Endothelial cell of umbilical vein (primary cell): ENCODE measurements around the gene LRRC23. TPM values are rescaled to one million over a fixed set of nuclear protein-coding genes. Genes with fewer than 3 reads are reported as not detected.

Source experiments
- BruUV-seq: library from RNA; stranded (reverse); fragments of 400-500 nt; replicated peaks from 2 replicates; lab custom pipeline; 2021; lab: Mats Ljungman, UMichigan
- CTCF ChIA-PET: fragments of 300-600, 350-600 bp; sonication (Branson Sonifier 250); formaldehyde crosslinking; loops from one replicate; lab custom pipeline; 2021; ENCODE audit warnings: antibody characterized with exemption, inconsistent platforms; lab: Charles Lee
- POLR2A ChIA-PET: fragments of 300-600, 350-600 bp; sonication (Branson Sonifier 250); formaldehyde crosslinking; loops from one replicate; lab custom pipeline; 2021; ENCODE audit warnings: antibody characterized with exemption, inconsistent platforms; lab: Charles Lee
- DNase-seq: peaks from one replicate; pipeline ENCODE4 v3.0.0-alpha.2; 2011; ENCODE audit warnings: low read depth, low spot score
- FAIRE-seq: peaks from 2 replicates; lab custom pipeline; 2011; peaks lifted over from hg19 to GRCh38; lab: Jason Lieb, UNC
- H2AFZ ChIP-seq: 2 replicates; pipeline ENCODE4 v1.6.0; 2012; ENCODE audit warnings: low read depth, low read length, control low read depth, inconsistent platforms
- H3K27ac ChIP-seq: 2 replicates; pipeline ENCODE4 v1.5.1; 2011; ENCODE audit warnings: low read depth, mild to moderate bottlenecking, control low read depth, low read length, moderate library complexity; ENCODE audit not compliant: insufficient read depth
- H3K27me3 ChIP-seq, 2 experiments: 2 replicates each; pipeline versions ENCODE4 v1.6.0 to v1.6.1; 2011; ENCODE audit warnings: low read length in 2 of 2, mixed read lengths in 1 of 2; ENCODE audit not compliant: control insufficient read depth in 2 of 2, insufficient read depth in 2 of 2
- H3K36me3 ChIP-seq, 2 experiments: 2 replicates in 1 of 2; 3 replicates in 1 of 2; pipeline ENCODE4 v1.5.1; 2011; ENCODE audit warnings: low read length in 2 of 2, mild to moderate bottlenecking in 1 of 2, moderate library complexity in 1 of 2; ENCODE audit not compliant: control insufficient read depth in 2 of 2, insufficient read depth in 2 of 2; ENCODE audit errors: extremely low read depth in 1 of 2
- H3K4me1 ChIP-seq: 3 replicates; pipeline ENCODE4 v1.5.1; 2011; ENCODE audit warnings: mild to moderate bottlenecking, low read length; ENCODE audit not compliant: control insufficient read depth, insufficient read depth; ENCODE audit errors: extremely low read depth
- H3K4me2 ChIP-seq: 2 replicates; pipeline ENCODE4 v1.6.1; 2011; ENCODE audit warnings: low read length, control low read depth, mixed read lengths; ENCODE audit not compliant: insufficient read depth
- H3K4me3 ChIP-seq, 3 experiments: fragments of 200-600 bp in 1 of 3; sonication (generic), shearing (Covaris generic) in 1 of 3; replicated peaks in 1 of 3; 2 replicates each; pipeline ENCODE4 v1.5.1; 2011 to 2016; ENCODE audit warnings: control low read depth in 3 of 3, low read length in 3 of 3, mild to moderate bottlenecking in 2 of 3, inconsistent platforms in 1 of 3, low read depth in 1 of 3, moderate library complexity in 1 of 3; ENCODE audit not compliant: insufficient read depth in 1 of 3
- H3K79me2 ChIP-seq: 2 replicates; pipeline ENCODE4 v1.6.0; 2012; ENCODE audit warnings: low read length, inconsistent platforms; ENCODE audit not compliant: control insufficient read depth, insufficient read depth
- H3K9ac ChIP-seq: replicated peaks from 2 replicates; pipeline ENCODE3; 2011; ENCODE audit warnings: low read length, control low read depth; ENCODE audit not compliant: insufficient read depth; ENCODE audit errors: extremely low read depth
- H3K9me1 ChIP-seq: replicated peaks from 3 replicates; pipeline ENCODE4 v1.6.0; 2011; ENCODE audit warnings: mild to moderate bottlenecking, low read length; ENCODE audit not compliant: control insufficient read depth, insufficient read depth; ENCODE audit errors: extremely low read depth
- H3K9me3 ChIP-seq: replicated peaks from 2 replicates; pipeline ENCODE4 v1.5.1; 2012; ENCODE audit warnings: low read length, inconsistent platforms; ENCODE audit not compliant: control insufficient read depth, insufficient read depth
- H4K20me1 ChIP-seq: replicated peaks from 2 replicates; pipeline ENCODE3; 2011; ENCODE audit warnings: mild to moderate bottlenecking, low read length; ENCODE audit not compliant: control insufficient read depth, insufficient read depth; ENCODE audit errors: extremely low read depth
- EZH2 ChIP-seq: IDR thresholded peaks from 2 replicates; pipeline ENCODE4 v1.6.1; 2012; ENCODE audit warnings: borderline replicate concordance, low read depth, mild to moderate bottlenecking, moderate library complexity, low read length, inconsistent platforms; ENCODE audit not compliant: severe bottlenecking
- FOS ChIP-seq: IDR thresholded peaks from 2 replicates; pipeline ENCODE4 v1.6.1; 2011; ENCODE audit warnings: mild to moderate bottlenecking, low read length, moderate library complexity, borderline replicate concordance; ENCODE audit not compliant: insufficient read depth
- GATA2 ChIP-seq: IDR thresholded peaks from 2 replicates; pipeline ENCODE4 v1.7.0; 2011; ENCODE audit warnings: low read depth, mild to moderate bottlenecking, moderate library complexity, mixed read lengths, low read length; ENCODE audit not compliant: insufficient read length, insufficient read depth
- JUN ChIP-seq: IDR thresholded peaks from 2 replicates; pipeline ENCODE4 v1.6.1; 2011; ENCODE audit warnings: borderline replicate concordance, low read depth; ENCODE audit not compliant: insufficient read length, insufficient read depth
- MYC ChIP-seq: IDR thresholded peaks from one replicate; pipeline ENCODE4 v1.6.1; 2011; ENCODE audit warnings: mild to moderate bottlenecking, low read depth, low read length
- POLR2A ChIP-seq: IDR thresholded peaks from 2 replicates; pipeline ENCODE4 v1.6.1; 2012; ENCODE audit warnings: low read depth, mild to moderate bottlenecking, control low read depth, low read length
- POLR2AphosphoS5 ChIP-seq: IDR thresholded peaks from 2 replicates; pipeline ENCODE4 v1.6.1; 2012; ENCODE audit warnings: low read depth, mild to moderate bottlenecking, control low read depth, low read length, moderate library complexity; ENCODE audit not compliant: insufficient read depth
- dilution Hi-C: fragments of 300-500 bp; cut with MboI; formaldehyde crosslinking; loops from one replicate; pipeline ENCODE4 v1.15.0; 2019; ENCODE audit warnings: low sequenced_read_pairs; ENCODE audit not compliant: extremely low pct_ligation_motif_present
- intact Hi-C: fragments of 100-400 bp; cut with micrococcal nuclease; formaldehyde crosslinking; loops from one replicate; pipeline ENCODE4 v1.10.0; 2022
- polyA plus RNA-seq, 4 experiments: library from polyadenylated mRNA; depleted of rRNA in 3 of 4; stranded (reverse) in 3 of 4; unstranded in 1 of 4; fragments of >200 nt; gene quantifications; 2 replicates each; pipeline versions ENCODE4 v1.2.1 to v1.2.3, GENCODE V29; 2011 to 2012; ENCODE audit warnings: missing spikeins in 1 of 4
- total RNA-seq: library from RNA; stranded (reverse); gene quantifications from 2 replicates; pipeline ENCODE4 v1.2.3, GENCODE V29; 2021
- TF ChIP-seq, protein P1 (sequence below), 2 donors: IDR thresholded peaks; 1 replicate in 1 of 2; 2 replicates in 1 of 2; pipeline ENCODE4 v1.5.1; 2011; ENCODE audit warnings: low read length in 2 of 2, mild to moderate bottlenecking in 2 of 2, moderate library complexity in 2 of 2, control low read depth in 1 of 2, inconsistent platforms in 1 of 2, low read depth in 1 of 2; ENCODE audit not compliant: insufficient read depth in 1 of 2; ENCODE audit errors: extremely low read depth in 1 of 2
- TF ChIP-seq, protein P2 (sequence below): IDR thresholded peaks from 2 replicates; pipeline ENCODE4 v1.6.1; 2011; ENCODE audit not compliant: insufficient read depth, insufficient read length

LRRC23 gene
- total and polyA plus RNA-seq, 2 donors (not counting 3 experiments of a cell fraction or from before 2014, with no cell fraction given) = 3.1 to 3.5 TPM

GRCh38 chr12:6914947-6915788 is 10.5 kb downstream of the LRRC23 start:
- no peak overlapping the region for H3K9ac ChIP-seq
- H3K79me2 ChIP-seq = no peaks in the 10 kb centered on the region
- H3K9me1 ChIP-seq = no peaks in the 10 kb centered on the region
- peak overlapping the region; percentile 83 for H3K4me2 ChIP-seq
- no peaks in the 10 kb centered on the region for H3K9me3 ChIP-seq
- H3K27ac ChIP-seq = no peak overlapping the region
- DNase-seq (no peak), FAIRE-seq (no peak)
- H3K4me3 ChIP-seq = peak overlapping the region; percentile 51 to 57 (median 52)
- CTCF ChIA-PET = interaction anchor here (1.5 to 3.5 kb wide), 2 partner anchors 24 to 43 kb away, joined by 5 to 12 read pairs; partner anchors contain the start of gene SPSB2
- POLR2A ChIA-PET = no interaction called here
- BruUV-seq = no TSS peak
- H4K20me1 ChIP-seq = no peaks in the 10 kb centered on the region
- H3K27me3 ChIP-seq = no peaks in the 10 kb centered on the region
- intact Hi-C loops = loop anchor here (1.0 kb wide), 1 partner anchor 9 kb away; no protein-coding TSS in a partner anchor
- peaks cover 11% of the 10 kb centered on the region for H3K4me1 ChIP-seq
- no peaks in the 10 kb centered on the region for H3K36me3 ChIP-seq
- dilution Hi-C loops = no loop called here
- TF ChIP-seq FOS (no peak), POLR2A (no peak), MYC (no peak), POLR2AphosphoS5 (no peak), EZH2 (no peak), GATA2 (no peak), JUN (no peak)
- TF ChIP-seq, protein P1, sequence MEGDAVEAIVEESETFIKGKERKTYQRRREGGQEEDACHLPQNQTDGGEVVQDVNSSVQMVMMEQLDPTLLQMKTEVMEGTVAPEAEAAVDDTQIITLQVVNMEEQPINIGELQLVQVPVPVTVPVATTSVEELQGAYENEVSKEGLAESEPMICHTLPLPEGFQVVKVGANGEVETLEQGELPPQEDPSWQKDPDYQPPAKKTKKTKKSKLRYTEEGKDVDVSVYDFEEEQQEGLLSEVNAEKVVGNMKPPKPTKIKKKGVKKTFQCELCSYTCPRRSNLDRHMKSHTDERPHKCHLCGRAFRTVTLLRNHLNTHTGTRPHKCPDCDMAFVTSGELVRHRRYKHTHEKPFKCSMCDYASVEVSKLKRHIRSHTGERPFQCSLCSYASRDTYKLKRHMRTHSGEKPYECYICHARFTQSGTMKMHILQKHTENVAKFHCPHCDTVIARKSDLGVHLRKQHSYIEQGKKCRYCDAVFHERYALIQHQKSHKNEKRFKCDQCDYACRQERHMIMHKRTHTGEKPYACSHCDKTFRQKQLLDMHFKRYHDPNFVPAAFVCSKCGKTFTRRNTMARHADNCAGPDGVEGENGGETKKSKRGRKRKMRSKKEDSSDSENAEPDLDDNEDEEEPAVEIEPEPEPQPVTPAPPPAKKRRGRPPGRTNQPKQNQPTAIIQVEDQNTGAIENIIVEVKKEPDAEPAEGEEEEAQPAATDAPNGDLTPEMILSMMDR (IDR thresholded peaks at IDR 0.05; ENCODE audit: extremely low read depth in 1 of 2, insufficient read depth in 1 of 2, low read depth in 1 of 2, low read length in 2 of 2) = no peak
- TF ChIP-seq, protein P2, sequence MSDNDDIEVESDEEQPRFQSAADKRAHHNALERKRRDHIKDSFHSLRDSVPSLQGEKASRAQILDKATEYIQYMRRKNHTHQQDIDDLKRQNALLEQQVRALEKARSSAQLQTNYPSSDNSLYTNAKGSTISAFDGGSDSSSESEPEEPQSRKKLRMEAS = no peak
- peak overlapping the region; percentile 98 for H2AFZ ChIP-seq
